HFFc6 (cell line): Measurements from ENCODE around the gene HGF. TPM values are rescaled to one million over a fixed set of nuclear protein-coding genes. Genes with fewer than 3 reads are reported as not detected.

ENCODE experiments used
- DNase-seq: peaks from one replicate; pipeline ENCODE4 v3.0.0-alpha.2; 2018
- H3K27ac Mint-ChIP-seq: 2 replicates; pipeline ENCODE4 v1.8.0; 2020; ENCODE audit warnings: mild to moderate bottlenecking, mixed read lengths
- H3K27me3 Mint-ChIP-seq: 2 replicates; pipeline ENCODE4 v1.8.0; 2021; ENCODE audit warnings: mild to moderate bottlenecking, moderate library complexity, mixed read lengths; ENCODE audit not compliant: insufficient read depth
- H3K36me3 Mint-ChIP-seq: 2 replicates; pipeline ENCODE4 v1.8.0; 2021; ENCODE audit warnings: low read depth, mixed read lengths
- H3K4me1 Mint-ChIP-seq: 2 replicates; pipeline ENCODE4 v1.8.0; 2020; ENCODE audit warnings: low read depth, mixed read lengths
- H3K4me3 Mint-ChIP-seq: 2 replicates; pipeline ENCODE4 v1.8.0; 2020; ENCODE audit warnings: mild to moderate bottlenecking, moderate library complexity, mixed read lengths
- H3K9me3 Mint-ChIP-seq: 2 replicates; pipeline ENCODE4 v1.8.0; 2020; ENCODE audit warnings: mild to moderate bottlenecking, mixed read lengths
- CTCF ChIP-seq: fragments of 200-600 bp; sonication (generic); IDR thresholded peaks from 2 replicates; pipeline ENCODE4 v1.5.0; 2021; ENCODE audit warnings: antibody characterized with exemption, mild to moderate bottlenecking
- total RNA-seq, 6 experiments: library from RNA; stranded (reverse); fragmentation: NEBNext Ultra II Directional; extraction: Animal tissue kit (Norgen Biotek cat#: 25700); gene quantifications; 2 replicates in 1 of 6; 3 replicates in 5 of 6; pipeline ENCODE4 v1.2.3, GENCODE V29; 2021

HGF gene
- total RNA-seq, 6 experiments from 2014 or later, result 0.78 to 5.6 (median 4.5) TPM

- H3K27me3 Mint-ChIP-seq, result peaks cover 1% of the 10 kb centered on the region; the same call in 1 of the 2 replicates
- no peaks in the 10 kb centered on the region; the same call in 1 of the 2 replicates for H3K36me3 Mint-ChIP-seq
- H3K9me3 Mint-ChIP-seq, result no peaks in the 10 kb centered on the region
- no peak for TF ChIP-seq CTCF
- H3K4me1 Mint-ChIP-seq, result peaks cover 55% of the 10 kb centered on the region
- H3K27ac Mint-ChIP-seq, result peak overlapping the region; percentile 6; the same call in 1 of the 2 replicates
- H3K4me3 Mint-ChIP-seq, result no peak overlapping the region
- DNase-seq, result no peak
Measured at GRCh38 chr7:81693080-81693479, 76.8 kb downstream of the HGF start.

DNA sequence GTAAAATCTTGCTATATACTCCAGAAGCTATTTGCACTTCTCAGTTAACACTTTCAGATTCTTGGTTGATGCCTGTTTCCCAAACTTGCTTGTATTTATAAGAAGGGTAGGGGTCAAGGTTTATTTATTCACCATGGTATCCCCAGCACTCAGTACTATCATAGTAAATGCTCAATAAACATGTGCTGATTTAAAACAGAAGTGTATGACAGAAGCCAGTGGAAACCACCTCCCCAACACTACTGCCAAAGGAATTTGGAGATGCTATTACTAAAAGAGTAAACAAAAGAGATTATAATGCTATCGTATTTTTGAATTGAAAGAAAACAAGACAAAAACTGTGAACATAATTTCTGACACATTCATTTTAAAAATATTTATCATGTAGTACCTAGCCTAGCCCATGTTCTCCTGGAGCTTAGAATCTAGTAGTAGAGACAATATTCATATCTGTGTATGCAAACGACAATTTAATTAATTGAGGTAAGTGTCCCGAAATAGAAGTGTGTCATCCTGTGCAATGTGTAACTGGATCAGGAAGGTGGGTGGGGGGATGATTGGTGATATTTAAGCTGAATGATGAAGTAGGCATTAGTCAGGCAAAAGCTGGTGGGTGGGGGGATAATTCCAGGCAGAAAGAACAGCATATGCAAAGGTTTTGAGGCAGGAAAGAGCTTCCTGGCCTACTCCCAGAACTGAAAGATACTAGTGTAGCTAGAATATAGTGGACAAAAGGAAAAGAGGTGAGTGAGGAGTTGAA is 77.5 kb downstream of the HGF start:
- TF ChIP-seq CTCF, result no peak
- peaks cover 1% of the 10 kb centered on the region; the same call in 1 of the 2 replicates for H3K27me3 Mint-ChIP-seq
- peak overlapping the region; percentile 63 for H3K27ac Mint-ChIP-seq
- H3K4me1 Mint-ChIP-seq, result peaks cover 55% of the 10 kb centered on the region
- H3K9me3 Mint-ChIP-seq, result no peaks in the 10 kb centered on the region
- no peaks in the 10 kb centered on the region; the same call in 1 of the 2 replicates for H3K36me3 Mint-ChIP-seq
- DNase-seq, result peak; percentile 18
- H3K4me3 Mint-ChIP-seq, result peak overlapping the region; percentile 23; the same call in 1 of the 2 replicates

DNA sequence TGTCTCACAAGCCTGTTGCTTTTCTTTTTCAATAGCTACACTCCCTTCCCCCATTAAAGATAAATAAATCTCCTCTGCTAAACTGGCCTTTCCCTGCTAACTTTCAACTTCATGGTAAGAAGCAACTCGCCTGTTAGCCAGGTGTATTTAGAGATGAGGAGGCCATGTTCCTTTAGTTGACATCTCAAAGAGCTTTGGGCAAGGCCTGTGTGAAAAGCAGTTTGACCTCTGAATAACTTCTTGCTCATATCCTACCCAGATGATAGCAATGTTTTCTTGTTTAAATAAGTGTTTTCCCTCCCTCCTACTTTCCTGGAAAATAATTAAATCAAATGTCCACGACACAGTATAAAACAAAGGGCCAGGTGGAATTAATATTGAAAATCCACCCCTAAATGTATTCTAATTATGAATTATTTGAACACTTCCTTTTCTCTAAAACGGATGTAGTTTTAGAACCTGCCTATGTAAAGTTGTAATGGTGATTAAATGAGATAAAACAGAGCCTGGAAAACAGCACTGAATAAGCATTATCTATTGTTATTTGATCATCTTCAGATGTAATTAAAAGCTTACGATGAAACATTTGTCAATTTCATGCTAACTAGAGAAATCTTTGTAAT is 78.5 kb downstream of the HGF start:
- DNase-seq, result no peak
- no peak for TF ChIP-seq CTCF
- Mint-ChIP-seq H3K4me1 (peaks cover 55% of the 10 kb centered on the region), H3K36me3 (no peaks in the 10 kb centered on the region; the same call in 1 of the 2 replicates), H3K4me3 (no peak overlapping the region), H3K9me3 (no peaks in the 10 kb centered on the region), H3K27me3 (peaks cover 1% of the 10 kb centered on the region; the same call in 1 of the 2 replicates), H3K27ac (peak overlapping the region; percentile 63)

DNA sequence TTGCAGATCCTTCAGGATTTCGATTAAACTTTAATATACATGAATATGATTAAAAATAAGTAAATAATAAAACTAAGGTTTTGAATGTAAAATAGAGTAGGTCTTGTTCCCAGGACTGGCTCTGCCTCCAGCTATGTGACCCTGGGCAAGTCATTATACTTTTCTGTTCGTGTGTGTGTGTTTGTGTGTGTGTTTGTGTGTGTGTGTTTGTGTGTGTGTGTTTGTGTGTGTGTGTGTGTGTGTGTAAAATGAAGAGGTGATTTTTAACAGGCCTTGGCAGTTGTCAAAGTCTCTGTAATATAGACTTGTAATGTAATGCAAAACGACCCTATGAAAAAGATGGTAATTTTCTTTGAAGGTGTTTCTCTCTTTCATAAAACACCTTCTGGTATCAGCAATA is 79.2 kb downstream of the HGF start:
- Mint-ChIP-seq H3K36me3 (no peaks in the 10 kb centered on the region; the same call in 1 of the 2 replicates), H3K4me3 (no peak overlapping the region), H3K27ac (no peak overlapping the region), H3K9me3 (no peaks in the 10 kb centered on the region), H3K4me1 (peaks cover 61% of the 10 kb centered on the region), H3K27me3 (peaks cover 1% of the 10 kb centered on the region; the same call in 1 of the 2 replicates)
- no peak for TF ChIP-seq CTCF
- no peak for DNase-seq

- no peak overlapping the region for H3K27ac Mint-ChIP-seq
Measured at GRCh38 chr7:81690251-81690650, 79.6 kb downstream of the HGF start.

More at GRCh38 chr7:81690251-81690650, 79.6 kb downstream of the HGF start:
- peaks cover 64% of the 10 kb centered on the region for H3K4me1 Mint-ChIP-seq
- H3K27me3 Mint-ChIP-seq, result peaks cover 1% of the 10 kb centered on the region; the same call in 1 of the 2 replicates
- no peak overlapping the region for H3K4me3 Mint-ChIP-seq
- DNase-seq, result no peak
- no peaks in the 10 kb centered on the region; the same call in 1 of the 2 replicates for H3K36me3 Mint-ChIP-seq
- no peaks in the 10 kb centered on the region for H3K9me3 Mint-ChIP-seq
- TF ChIP-seq CTCF, result no peak
